Breast epithelium (tissue), 4 donors: ENCODE data around the gene LHX6. TPM values are rescaled to one million over a fixed set of nuclear protein-coding genes. Genes with fewer than 3 reads are reported as not detected.

Experiments
- DNase-seq, 2 donors: peaks; one replicate each; pipeline ENCODE4 v3.0.0-alpha.2; 2019; ENCODE audit warnings: low spot score in 2 of 2
- H3K27ac ChIP-seq, 2 donors: fragments of 200-600 bp; sonication (generic) in 1 of 2; one replicate each; pipeline ENCODE4 v1.5.1; 2016 to 2019; ENCODE audit warnings: mild to moderate bottlenecking in 1 of 2
- H3K27me3 ChIP-seq, 2 donors: fragments of 200-600 bp; sonication (generic) in 1 of 2; one replicate each; pipeline versions ENCODE4 v1.5.1 to v1.6.0; 2017 to 2019; ENCODE audit warnings: control low read depth in 1 of 2, mild to moderate bottlenecking in 1 of 2
- H3K36me3 ChIP-seq: fragments of 200-600 bp; one replicate; pipeline ENCODE4 v1.5.1; 2019
- H3K4me1 ChIP-seq, 2 donors: fragments of 200-600 bp; sonication (generic); one replicate each; pipeline ENCODE4 v1.5.1; 2016 to 2019; ENCODE audit warnings: control low read depth in 1 of 2
- H3K4me3 ChIP-seq, 3 donors: fragments of 200-600 bp; sonication (generic); 1 replicate in 2 of 3; 2 replicates in 1 of 3; pipeline ENCODE4 v1.5.1; 2016 to 2019; ENCODE audit warnings: mild to moderate bottlenecking in 3 of 3, moderate library complexity in 2 of 3
- H3K9me3 ChIP-seq, 2 donors: fragments of 200-600 bp; sonication (generic) in 1 of 2; one replicate each; pipeline ENCODE4 v1.5.1; 2016 to 2019; ENCODE audit warnings: control low read depth in 1 of 2
- CTCF ChIP-seq, 3 donors: fragments of 450-650 bp; IDR thresholded peaks; one replicate each; pipeline ENCODE4 v1.5.1; 2016 to 2017; ENCODE audit warnings: antibody characterized with exemption in 3 of 3, mild to moderate bottlenecking in 3 of 3, moderate library complexity in 3 of 3
- POLR2A ChIP-seq: fragments of 450-650 bp; IDR thresholded peaks from one replicate; pipeline ENCODE4 v1.6.1; 2016; ENCODE audit warnings: antibody characterized with exemption, mild to moderate bottlenecking, moderate library complexity
- POLR2AphosphoS5 ChIP-seq, 3 donors: sonication (generic); formaldehyde crosslinking; IDR thresholded peaks; one replicate each; pipeline ENCODE4 v1.6.1; 2017; ENCODE audit warnings: antibody characterized with exemption in 3 of 3
- intact Hi-C: fragments of 100-400 bp; cut with DNase I; formaldehyde crosslinking; loops from one replicate; pipeline ENCODE4 v1.15.1; 2023; ENCODE audit warnings: low total_unique reads
- total RNA-seq, 3 donors: library from RNA; depleted of rRNA; stranded (reverse); fragments of >200 nt; gene quantifications; one replicate each; pipeline ENCODE4 v1.1.0, GENCODE V29; 2016

Gene LHX6
- total RNA-seq, result 1 to 10 TPM; 1.8 to 9.8 (median 4.8) TPM

GRCh38 chr9:122228568-122229484 is at the start of gene LHX6:
TSS of gene LHX6 (minus strand) at chr9:122228957. CDS start at chr9:122228740, 217 bp downstream.
- Histone ChIP-seq H3K36me3 (no peaks in the 10 kb centered on the region), H3K9me3 (no peaks in the 10 kb centered on the region), H3K27ac (no peak within 1 kb of the TSS), H3K4me3 (peak within 1 kb of the TSS; percentile 43 to 71 (median 46)), H3K4me1 (peaks cover 3 to 5% of the 10 kb centered on the region in 2 donors), H3K27me3 (peaks cover 13 to 75% of the 10 kb centered on the region in 2 donors)
- no peak for DNase-seq
- intact Hi-C loops, result no loop called here
- TF ChIP-seq CTCF (IDR thresholded peaks at IDR 0.05) (no peak), POLR2A (no peak), POLR2AphosphoS5 (IDR thresholded peaks at IDR 0.05) (no peak)

GRCh38 chr9:122277285-122277897 is 48.6 kb upstream of the LHX6 start:
- H3K4me3 ChIP-seq, result no peak overlapping the region
- no peaks in the 10 kb centered on the region for H3K27me3 ChIP-seq
- peaks cover 4 to 10% of the 10 kb centered on the region in 2 donors for H3K9me3 ChIP-seq
- H3K4me1 ChIP-seq, result no peaks in the 10 kb centered on the region
- intact Hi-C loops, result no loop called here
- no peak for TF ChIP-seq POLR2AphosphoS5 (IDR thresholded peaks at IDR 0.05)
- TF ChIP-seq POLR2A, result no peak
- TF ChIP-seq CTCF (IDR thresholded peaks at IDR 0.05), result no peak
- no peaks in the 10 kb centered on the region for H3K36me3 ChIP-seq
- no peak for DNase-seq
- no peak overlapping the region for H3K27ac ChIP-seq

GRCh38 chr9:122276096-122276495 is 47.3 kb upstream of the LHX6 start:
- H3K4me3 ChIP-seq, result no peak overlapping the region
- TF ChIP-seq POLR2A, result no peak
- TF ChIP-seq POLR2AphosphoS5 (IDR thresholded peaks at IDR 0.05), result no peak
- no peak for TF ChIP-seq CTCF (IDR thresholded peaks at IDR 0.05)
- H3K27ac ChIP-seq, result no peak overlapping the region
- H3K4me1 ChIP-seq, result no peaks in the 10 kb centered on the region
- intact Hi-C loops, result no loop called here
- DNase-seq, result no peak
- no peaks in the 10 kb centered on the region for H3K27me3 ChIP-seq
- H3K36me3 ChIP-seq, result no peaks in the 10 kb centered on the region
- peaks cover 4 to 10% of the 10 kb centered on the region in 2 donors for H3K9me3 ChIP-seq

- Histone ChIP-seq H3K4me3 (no peak overlapping the region), H3K36me3 (no peaks in the 10 kb centered on the region), H3K9me3 (peaks cover 4 to 10% of the 10 kb centered on the region in 2 donors), H3K4me1 (no peaks in the 10 kb centered on the region), H3K27ac (no peak overlapping the region), H3K27me3 (no peaks in the 10 kb centered on the region)
- intact Hi-C loops, result no loop called here
- DNase-seq, result no peak
- TF ChIP-seq CTCF (IDR thresholded peaks at IDR 0.05), result no peak
- TF ChIP-seq POLR2AphosphoS5 (IDR thresholded peaks at IDR 0.05), result no peak
- TF ChIP-seq POLR2A, result no peak
Measured at GRCh38 chr9:122274055-122274454, 45.3 kb upstream of the LHX6 start.
